Sigmoid colon (tissue), 4 donors: ENCODE measurements around the gene HS6ST2.

Experiments
- CTCF ChIP-seq, 4 experiments: fragments of 450-650 bp in 3 of 4; fragments of 200-600 bp in 1 of 4; IDR thresholded peaks; one replicate each; pipeline ENCODE4 v1.5.1; 2016 to 2019; ENCODE audit warnings: antibody characterized with exemption in 4 of 4, mild to moderate bottlenecking in 3 of 4, moderate library complexity in 2 of 4
- EP300 ChIP-seq, 4 donors: sonication (generic); formaldehyde crosslinking; IDR thresholded peaks; one replicate each; pipeline ENCODE4 v1.6.1; 2017; ENCODE audit warnings: antibody characterized with exemption in 4 of 4
- POLR2A ChIP-seq, 2 donors: fragments of 450-650 bp; IDR thresholded peaks; one replicate each; pipeline ENCODE4 v1.6.1; 2016; ENCODE audit warnings: antibody characterized with exemption in 2 of 2, mild to moderate bottlenecking in 2 of 2, moderate library complexity in 2 of 2
- POLR2AphosphoS5 ChIP-seq, 4 donors: sonication (generic); formaldehyde crosslinking; IDR thresholded peaks; one replicate each; pipeline ENCODE4 v1.6.1; 2017; ENCODE audit warnings: antibody characterized with exemption in 4 of 4

GRCh38 chrX:132730266-132730665 is 228.2 kb downstream of the HS6ST2 start:
- TF ChIP-seq CTCF (IDR thresholded peaks at IDR 0.05) = no peak
- no peak for TF ChIP-seq POLR2AphosphoS5 (IDR thresholded peaks at IDR 0.05)
- no peak for TF ChIP-seq POLR2A (IDR thresholded peaks at IDR 0.05)
- no peak for TF ChIP-seq EP300 (IDR thresholded peaks at IDR 0.05)
